Subcutaneous abdominal adipose tissue (tissue), 5 donors: Measurements from ENCODE around the gene MIAT.

Experiments
- H3K27ac ChIP-seq: one replicate; pipeline ENCODE4 v1.7.0; 2013; ENCODE audit warnings: low read depth, mild to moderate bottlenecking, inconsistent platforms, low read length, moderate library complexity
- H3K27me3 ChIP-seq, 5 donors: one replicate each; pipeline ENCODE4 v1.7.0; 2013; ENCODE audit warnings: low read length in 5 of 5, inconsistent platforms in 1 of 5; ENCODE audit not compliant: control insufficient read depth in 5 of 5, insufficient read depth in 4 of 5
- H3K36me3 ChIP-seq, 5 donors: one replicate each; pipeline ENCODE4 v1.7.0; 2013; ENCODE audit warnings: low read length in 5 of 5; ENCODE audit not compliant: control insufficient read depth in 5 of 5, insufficient read depth in 5 of 5
- H3K4me1 ChIP-seq, 5 donors: one replicate each; pipeline ENCODE4 v1.7.0; 2013; ENCODE audit warnings: low read length in 5 of 5, mild to moderate bottlenecking in 3 of 5, moderate library complexity in 1 of 5; ENCODE audit not compliant: control insufficient read depth in 5 of 5, insufficient read depth in 5 of 5
- H3K4me3 ChIP-seq, 5 donors: one replicate each; pipeline ENCODE4 v1.7.0; 2013; ENCODE audit warnings: low read length in 5 of 5, low read depth in 1 of 5
- H3K9ac ChIP-seq, 5 donors: one replicate each; pipeline ENCODE4 v1.7.0; 2013; ENCODE audit warnings: low read length in 5 of 5, mild to moderate bottlenecking in 4 of 5, moderate library complexity in 3 of 5
- H3K9me3 ChIP-seq, 5 donors: one replicate each; pipeline ENCODE4 v1.7.0; 2013; ENCODE audit warnings: low read length in 5 of 5; ENCODE audit not compliant: control insufficient read depth in 5 of 5
- donor health status: healthy.
- donor health status: healthy.
- donor health status: healthy.
- donor health status: healthy.
- donor health status: healthy.

Gene MIAT

DNA sequence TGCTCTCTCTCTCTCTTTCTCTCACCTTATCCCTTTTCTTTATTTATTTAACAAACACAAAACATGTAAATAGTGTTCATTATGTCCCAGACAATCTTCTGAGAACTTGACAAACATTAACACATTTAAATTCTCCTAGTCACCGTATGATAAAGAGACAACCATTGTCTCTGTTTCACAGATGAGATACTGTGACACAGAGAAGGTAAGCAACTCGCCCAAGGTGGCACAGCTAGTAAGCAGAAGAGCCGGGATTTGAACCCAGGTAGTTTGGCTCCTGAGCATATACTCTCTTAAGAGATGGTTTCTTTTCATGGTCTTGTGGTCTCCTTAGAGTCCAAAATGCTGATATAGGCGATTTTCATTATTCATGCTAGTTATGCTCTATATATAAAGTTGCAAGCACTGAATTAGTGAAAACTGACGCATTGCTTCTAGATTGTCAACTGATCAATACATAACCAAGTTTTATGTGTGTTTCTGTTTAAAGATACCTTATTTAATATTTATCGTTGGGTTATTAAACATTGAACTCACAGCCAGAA is 58.1 kb downstream of the MIAT start:
- H3K27me3 ChIP-seq: no peaks in the 10 kb centered on the region
- peaks cover 0 to 24% (median 11%) of the 10 kb centered on the region in 5 donors for H3K36me3 ChIP-seq
- H3K4me3 ChIP-seq: no peak overlapping the region

DNA sequence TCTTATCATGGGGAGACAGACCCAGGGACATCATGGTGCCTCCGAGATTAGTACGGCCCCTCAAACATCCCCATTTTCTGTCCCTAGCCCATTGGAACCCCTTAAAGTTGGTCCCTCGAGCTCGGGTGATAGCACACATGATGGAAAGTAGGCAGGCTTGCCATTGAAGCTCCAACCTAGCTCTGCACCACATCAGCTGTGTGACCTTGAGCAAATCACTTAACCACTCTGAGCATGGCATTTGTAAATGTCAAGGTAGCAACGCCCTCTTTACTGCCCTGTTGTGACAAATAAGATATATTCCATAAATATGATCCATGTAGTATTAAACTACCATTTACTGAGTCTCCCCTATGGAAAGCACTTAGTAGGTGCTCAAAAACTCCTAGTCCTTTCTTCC is 61.1 kb downstream of the MIAT start:
- Histone ChIP-seq H3K4me1 (peaks cover 0 to 10% (median 8%) of the 10 kb centered on the region in 5 donors), H3K9ac (no peak overlapping the region), H3K4me3 (no peak overlapping the region), H3K27me3 (no peaks in the 10 kb centered on the region), H3K36me3 (peaks cover 0 to 40% (median 20%) of the 10 kb centered on the region in 5 donors), H3K27ac (no peak overlapping the region), H3K9me3 (no peaks in the 10 kb centered on the region)

More for the DNA sequence above, 58.1 kb downstream of the MIAT start:
- Histone ChIP-seq H3K9ac (no peak overlapping the region), H3K9me3 (no peaks in the 10 kb centered on the region), H3K27ac (no peak overlapping the region), H3K4me1 (peaks cover 0 to 14% (median 10%) of the 10 kb centered on the region in 5 donors)

DNA sequence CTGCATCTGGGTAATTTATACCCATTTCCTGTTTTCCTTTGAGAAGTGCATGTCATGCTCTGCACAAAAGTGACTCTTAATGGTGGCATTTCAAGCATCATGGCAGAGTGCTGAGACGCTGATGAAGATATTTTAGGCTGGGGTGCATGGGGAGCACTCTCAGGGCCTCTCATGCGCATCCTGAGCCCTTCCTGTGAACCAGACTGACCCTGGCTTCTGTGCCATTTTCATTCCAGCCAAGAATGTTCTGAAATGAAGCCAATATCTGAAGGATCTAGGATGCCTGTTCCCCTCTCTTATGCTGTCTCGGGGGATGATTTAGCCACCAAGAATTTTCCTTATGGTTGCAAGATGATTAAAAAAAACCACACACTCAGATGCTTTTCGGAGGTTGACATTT is 61.5 kb downstream of the MIAT start:
- Histone ChIP-seq H3K4me3 (no peak overlapping the region), H3K36me3 (peaks cover 0 to 42% (median 19%) of the 10 kb centered on the region in 5 donors), H3K27ac (no peak overlapping the region)

DNA sequence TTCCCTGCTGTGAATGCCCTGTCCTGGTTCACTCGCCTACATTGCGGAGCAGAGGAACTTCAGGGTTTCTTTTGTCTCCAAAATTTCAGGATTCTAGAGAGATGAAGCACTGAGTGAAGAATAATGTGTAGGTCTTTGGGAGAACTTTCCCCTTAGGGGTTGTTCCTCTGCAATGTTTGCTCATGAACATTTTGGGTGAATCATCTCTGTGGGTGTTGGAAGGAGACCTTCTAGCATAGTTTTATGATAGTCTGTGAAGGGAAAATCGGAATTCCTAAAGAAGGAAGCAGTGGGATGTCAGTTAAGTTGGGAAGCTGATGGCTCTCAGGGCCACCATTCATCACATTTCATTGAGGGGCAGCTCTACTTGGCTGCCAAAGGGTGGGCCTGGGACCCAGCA is 64.8 kb downstream of the MIAT start:
- peaks cover 0 to 10% (median 8%) of the 10 kb centered on the region in 5 donors for H3K4me1 ChIP-seq
- H3K4me3 ChIP-seq: no peak overlapping the region
- peaks cover 0 to 53% (median 18%) of the 10 kb centered on the region in 5 donors for H3K36me3 ChIP-seq
- H3K9ac ChIP-seq: no peak overlapping the region
- no peaks in the 10 kb centered on the region for H3K9me3 ChIP-seq
- H3K27ac ChIP-seq: no peak overlapping the region
- H3K27me3 ChIP-seq: no peaks in the 10 kb centered on the region

More for the DNA sequence above, 61.5 kb downstream of the MIAT start:
- no peaks in the 10 kb centered on the region for H3K27me3 ChIP-seq
- no peak overlapping the region for H3K9ac ChIP-seq
- H3K4me1 ChIP-seq: peaks cover 0 to 10% (median 8%) of the 10 kb centered on the region in 5 donors
- H3K9me3 ChIP-seq: no peaks in the 10 kb centered on the region

DNA sequence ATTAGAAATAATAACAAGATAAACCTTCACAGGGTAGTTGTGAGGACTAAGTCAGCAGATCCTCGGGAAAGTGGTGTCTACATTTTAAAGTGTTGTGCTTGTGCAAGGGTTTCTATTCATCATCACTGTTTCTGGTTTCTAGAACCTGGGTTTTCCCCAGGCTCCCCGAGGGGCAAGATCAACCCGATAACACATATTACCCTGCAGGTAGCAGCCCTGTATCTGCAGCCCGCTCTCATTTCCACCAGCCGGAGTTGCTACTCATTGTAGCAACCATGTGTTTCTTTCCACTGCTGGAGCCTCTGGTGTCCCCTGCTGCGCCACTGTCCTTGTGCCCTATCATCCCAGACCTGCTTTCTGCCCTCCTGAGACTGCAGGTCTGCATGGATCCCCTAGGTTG is 67.0 kb downstream of the MIAT start:
- Histone ChIP-seq H3K9ac (no peak overlapping the region), H3K4me3 (no peak overlapping the region), H3K4me1 (peaks cover 0 to under 1% (median 0%) of the 10 kb centered on the region in 5 donors), H3K9me3 (no peaks in the 10 kb centered on the region), H3K27ac (no peak overlapping the region), H3K27me3 (no peaks in the 10 kb centered on the region), H3K36me3 (peaks cover 0 to 45% (median 11%) of the 10 kb centered on the region in 5 donors)

DNA sequence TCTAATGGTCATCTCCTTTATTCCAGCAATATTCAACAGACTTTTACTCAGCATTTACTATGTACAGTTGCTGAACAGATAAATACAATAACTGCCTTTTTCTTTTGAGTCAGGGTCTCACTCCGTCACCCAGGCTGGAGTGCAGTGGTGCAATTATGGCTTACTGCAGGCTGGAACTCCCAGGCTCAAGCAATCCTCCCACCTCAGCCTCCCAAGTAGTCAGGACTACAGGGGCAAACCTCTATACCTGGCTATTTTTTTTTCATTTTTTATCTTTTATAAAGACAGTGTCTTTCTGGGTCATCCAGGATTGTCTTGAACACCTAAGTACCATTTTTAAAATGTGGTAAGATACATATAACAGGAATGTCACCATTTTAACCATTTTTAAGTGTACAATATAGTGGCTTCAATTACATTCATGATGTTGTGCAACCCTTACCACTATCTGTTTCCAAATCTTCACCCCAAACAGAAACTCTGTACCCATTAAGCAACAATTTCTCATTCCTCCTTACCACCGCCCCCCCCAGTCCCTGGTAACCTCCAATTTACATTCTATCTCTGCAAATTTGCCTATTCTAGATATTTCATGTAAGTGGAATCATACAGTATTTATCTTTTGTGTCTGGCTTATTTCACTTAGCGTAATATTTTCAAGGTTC is 67.8 kb downstream of the MIAT start:
- Histone ChIP-seq H3K9ac (no peak overlapping the region), H3K27me3 (no peaks in the 10 kb centered on the region), H3K4me3 (no peak overlapping the region), H3K27ac (no peak overlapping the region), H3K36me3 (peaks cover 0 to 41% (median 14%) of the 10 kb centered on the region in 5 donors), H3K4me1 (no peaks in the 10 kb centered on the region), H3K9me3 (no peaks in the 10 kb centered on the region)
